B cell (primary cell): Measurements from ENCODE around the gene ADSS1.

ENCODE experiments used
- EZH2 ChIP-seq: IDR thresholded peaks from 2 replicates; pipeline ENCODE4 v1.6.1; 2012; ENCODE audit warnings: borderline replicate concordance, low read depth, mild to moderate bottlenecking, moderate library complexity, low read length; ENCODE audit not compliant: insufficient read depth, poor library complexity, severe bottlenecking
- TF ChIP-seq, protein P1 (sequence below): fragments of 200-600 bp; IDR thresholded peaks from one replicate; pipeline ENCODE4 v1.8.0; 2022; ENCODE audit warnings: antibody characterized with exemption, mild to moderate bottlenecking

DNA sequence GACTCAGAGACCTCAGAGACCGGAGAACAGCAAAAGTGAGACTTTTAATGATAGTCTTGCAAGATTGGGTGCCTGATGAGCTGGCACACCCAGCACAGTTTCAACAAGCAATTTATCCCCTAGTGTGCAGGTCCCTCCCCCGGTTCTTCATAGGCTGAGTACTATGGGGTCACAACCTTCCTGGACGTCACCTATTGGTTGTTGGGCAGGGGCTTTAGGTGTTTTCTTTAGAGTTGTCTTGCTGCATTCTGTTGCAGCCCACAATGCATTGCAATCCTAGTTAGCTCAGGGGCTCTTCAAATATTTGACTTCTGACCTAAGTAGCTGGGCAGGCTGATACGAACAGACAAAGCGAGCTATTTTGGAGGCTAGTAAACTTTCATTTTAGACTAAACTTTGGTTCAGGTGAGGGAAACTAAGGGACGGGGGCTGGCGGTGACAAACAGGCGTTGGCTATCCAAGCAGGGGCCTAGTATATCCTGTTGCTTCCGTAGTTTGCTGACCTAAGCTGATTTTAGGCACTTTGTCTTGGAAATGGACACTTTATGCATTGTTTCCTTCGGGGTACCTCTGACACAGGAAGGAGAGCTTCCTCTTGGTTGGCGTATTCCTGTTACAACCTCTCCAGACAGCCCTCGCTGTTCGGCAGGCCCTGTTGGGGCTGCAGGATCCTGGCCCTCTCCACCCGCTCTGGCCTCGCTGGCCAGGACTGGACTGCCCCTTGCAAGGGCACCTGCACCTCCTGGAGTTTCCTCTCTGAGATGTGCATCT is 43.0 kb downstream of the ADSS1 start:
- TF ChIP-seq, protein P1, sequence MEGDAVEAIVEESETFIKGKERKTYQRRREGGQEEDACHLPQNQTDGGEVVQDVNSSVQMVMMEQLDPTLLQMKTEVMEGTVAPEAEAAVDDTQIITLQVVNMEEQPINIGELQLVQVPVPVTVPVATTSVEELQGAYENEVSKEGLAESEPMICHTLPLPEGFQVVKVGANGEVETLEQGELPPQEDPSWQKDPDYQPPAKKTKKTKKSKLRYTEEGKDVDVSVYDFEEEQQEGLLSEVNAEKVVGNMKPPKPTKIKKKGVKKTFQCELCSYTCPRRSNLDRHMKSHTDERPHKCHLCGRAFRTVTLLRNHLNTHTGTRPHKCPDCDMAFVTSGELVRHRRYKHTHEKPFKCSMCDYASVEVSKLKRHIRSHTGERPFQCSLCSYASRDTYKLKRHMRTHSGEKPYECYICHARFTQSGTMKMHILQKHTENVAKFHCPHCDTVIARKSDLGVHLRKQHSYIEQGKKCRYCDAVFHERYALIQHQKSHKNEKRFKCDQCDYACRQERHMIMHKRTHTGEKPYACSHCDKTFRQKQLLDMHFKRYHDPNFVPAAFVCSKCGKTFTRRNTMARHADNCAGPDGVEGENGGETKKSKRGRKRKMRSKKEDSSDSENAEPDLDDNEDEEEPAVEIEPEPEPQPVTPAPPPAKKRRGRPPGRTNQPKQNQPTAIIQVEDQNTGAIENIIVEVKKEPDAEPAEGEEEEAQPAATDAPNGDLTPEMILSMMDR, result no peak
- TF ChIP-seq EZH2, result no peak
